Ovary (tissue), 3 donors: ENCODE measurements around the gene PROS1.

Source experiments
- EP300 ChIP-seq: sonication (generic); formaldehyde crosslinking; IDR thresholded peaks from one replicate; pipeline ENCODE4 v1.6.1; 2017; ENCODE audit warnings: antibody characterized with exemption
- TF ChIP-seq, protein P1 (sequence below), 3 donors: fragments of 450-650 bp in 2 of 3; fragments of 200-600 bp in 1 of 3; IDR thresholded peaks; one replicate each; pipeline versions ENCODE4 v1.5.1 to v1.8.0; 2016 to 2022; ENCODE audit warnings: antibody characterized with exemption in 3 of 3, mild to moderate bottlenecking in 1 of 3
- donor health status: DM: no; HTN: no; CAD: no.

GRCh38 chr3:93969997-93970396, 3.7 kb downstream of the PROS1 start:
- TF ChIP-seq EP300, result no peak
- TF ChIP-seq, protein P1, sequence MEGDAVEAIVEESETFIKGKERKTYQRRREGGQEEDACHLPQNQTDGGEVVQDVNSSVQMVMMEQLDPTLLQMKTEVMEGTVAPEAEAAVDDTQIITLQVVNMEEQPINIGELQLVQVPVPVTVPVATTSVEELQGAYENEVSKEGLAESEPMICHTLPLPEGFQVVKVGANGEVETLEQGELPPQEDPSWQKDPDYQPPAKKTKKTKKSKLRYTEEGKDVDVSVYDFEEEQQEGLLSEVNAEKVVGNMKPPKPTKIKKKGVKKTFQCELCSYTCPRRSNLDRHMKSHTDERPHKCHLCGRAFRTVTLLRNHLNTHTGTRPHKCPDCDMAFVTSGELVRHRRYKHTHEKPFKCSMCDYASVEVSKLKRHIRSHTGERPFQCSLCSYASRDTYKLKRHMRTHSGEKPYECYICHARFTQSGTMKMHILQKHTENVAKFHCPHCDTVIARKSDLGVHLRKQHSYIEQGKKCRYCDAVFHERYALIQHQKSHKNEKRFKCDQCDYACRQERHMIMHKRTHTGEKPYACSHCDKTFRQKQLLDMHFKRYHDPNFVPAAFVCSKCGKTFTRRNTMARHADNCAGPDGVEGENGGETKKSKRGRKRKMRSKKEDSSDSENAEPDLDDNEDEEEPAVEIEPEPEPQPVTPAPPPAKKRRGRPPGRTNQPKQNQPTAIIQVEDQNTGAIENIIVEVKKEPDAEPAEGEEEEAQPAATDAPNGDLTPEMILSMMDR (IDR thresholded peaks at IDR 0.05), result no peak
